ENCODE measurements around the gene DHRS3. TPM values are rescaled to one million over a fixed set of nuclear protein-coding genes. Genes with fewer than 3 reads are reported as not detected.

Gene DHRS3
- total and polyA plus RNA-seq, 2 donors (not counting 3 experiments of a cell fraction or from before 2014, with no cell fraction given): 54.3 to 75.2 TPM

GRCh38 chr1:12570291-12570690, 47.7 kb downstream of the DHRS3 start:
- no peaks in the 10 kb centered on the region for H4K20me1 ChIP-seq (replicated peaks; ENCODE audit: control insufficient read depth, extremely low read depth, insufficient read depth, low read length)
- POLR2A ChIA-PET: no interaction called here
- H3K9ac ChIP-seq (replicated peaks; ENCODE audit: extremely low read depth, insufficient read depth, low read length): no peak overlapping the region
- intact Hi-C loops (cut with micrococcal nuclease) (no loop called here), dilution Hi-C loops (cut with MboI; ENCODE audit: extremely low pct_ligation_motif_present, low sequenced_read_pairs) (no loop called here)
- H3K9me3 ChIP-seq (replicated peaks; ENCODE audit: control insufficient read depth, insufficient read depth, low read length): no peaks in the 10 kb centered on the region
- no peaks in the 10 kb centered on the region for H3K27me3 ChIP-seq (ENCODE audit: control insufficient read depth in 2 of 2, insufficient read depth in 2 of 2, low read length in 2 of 2)
- H3K36me3 ChIP-seq (ENCODE audit: control insufficient read depth in 2 of 2, extremely low read depth in 1 of 2, insufficient read depth in 2 of 2, low read length in 2 of 2): peaks cover 0 to 34% of the 10 kb centered on the region in 2 experiments
- H3K4me3 ChIP-seq (replicated peaks in 1 of 3; ENCODE audit: insufficient read depth in 1 of 3, low read depth in 1 of 3, low read length in 3 of 3): no peak overlapping the region
- H3K4me1 ChIP-seq (ENCODE audit: control insufficient read depth, extremely low read depth, insufficient read depth, low read length): peaks cover 4% of the 10 kb centered on the region
- FAIRE-seq (no peak), DNase-seq (ENCODE audit: low read depth, low spot score) (no peak)
- H2AFZ ChIP-seq (ENCODE audit: low read depth, low read length): no peak overlapping the region
- H3K4me2 ChIP-seq (ENCODE audit: insufficient read depth, low read length): no peak overlapping the region
- no TSS peak for BruUV-seq (replicated peaks)
- no peak for TF ChIP-seq GATA2 (IDR thresholded peaks at IDR 0.05; ENCODE audit: insufficient read depth, insufficient read length, low read depth, low read length)
- TF ChIP-seq EZH2 (IDR thresholded peaks at IDR 0.05; ENCODE audit: borderline replicate concordance, low read depth, low read length, severe bottlenecking): no peak
- TF ChIP-seq, protein P1, sequence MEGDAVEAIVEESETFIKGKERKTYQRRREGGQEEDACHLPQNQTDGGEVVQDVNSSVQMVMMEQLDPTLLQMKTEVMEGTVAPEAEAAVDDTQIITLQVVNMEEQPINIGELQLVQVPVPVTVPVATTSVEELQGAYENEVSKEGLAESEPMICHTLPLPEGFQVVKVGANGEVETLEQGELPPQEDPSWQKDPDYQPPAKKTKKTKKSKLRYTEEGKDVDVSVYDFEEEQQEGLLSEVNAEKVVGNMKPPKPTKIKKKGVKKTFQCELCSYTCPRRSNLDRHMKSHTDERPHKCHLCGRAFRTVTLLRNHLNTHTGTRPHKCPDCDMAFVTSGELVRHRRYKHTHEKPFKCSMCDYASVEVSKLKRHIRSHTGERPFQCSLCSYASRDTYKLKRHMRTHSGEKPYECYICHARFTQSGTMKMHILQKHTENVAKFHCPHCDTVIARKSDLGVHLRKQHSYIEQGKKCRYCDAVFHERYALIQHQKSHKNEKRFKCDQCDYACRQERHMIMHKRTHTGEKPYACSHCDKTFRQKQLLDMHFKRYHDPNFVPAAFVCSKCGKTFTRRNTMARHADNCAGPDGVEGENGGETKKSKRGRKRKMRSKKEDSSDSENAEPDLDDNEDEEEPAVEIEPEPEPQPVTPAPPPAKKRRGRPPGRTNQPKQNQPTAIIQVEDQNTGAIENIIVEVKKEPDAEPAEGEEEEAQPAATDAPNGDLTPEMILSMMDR (IDR thresholded peaks at IDR 0.05; ENCODE audit: extremely low read depth in 1 of 2, insufficient read depth in 1 of 2, low read depth in 1 of 2, low read length in 2 of 2): no peak
- no peak for TF ChIP-seq POLR2A (IDR thresholded peaks at IDR 0.05; ENCODE audit: low read depth, low read length)
- no peak for TF ChIP-seq MYC (IDR thresholded peaks at IDR 0.05; ENCODE audit: low read depth, low read length)
- no peak for TF ChIP-seq FOS (IDR thresholded peaks at IDR 0.05; ENCODE audit: borderline replicate concordance, insufficient read depth, low read length)
- no peak for TF ChIP-seq MAX (IDR thresholded peaks at IDR 0.05; ENCODE audit: insufficient read depth, insufficient read length)
- TF ChIP-seq POLR2AphosphoS5 (IDR thresholded peaks at IDR 0.05; ENCODE audit: insufficient read depth, low read depth, low read length): no peak
- no peak for TF ChIP-seq JUN (IDR thresholded peaks at IDR 0.05; ENCODE audit: borderline replicate concordance, insufficient read depth, insufficient read length, low read depth)
- no peaks in the 10 kb centered on the region for H3K9me1 ChIP-seq (replicated peaks; ENCODE audit: control insufficient read depth, extremely low read depth, insufficient read depth, low read length)
- no peaks in the 10 kb centered on the region for H3K79me2 ChIP-seq (ENCODE audit: control insufficient read depth, insufficient read depth, low read length)
- no peak overlapping the region for H3K27ac ChIP-seq (ENCODE audit: insufficient read depth, low read depth, low read length)
- CTCF ChIA-PET: no interaction called here
